GM12892 (cell line): ENCODE results near the gene ZNF365. TPM values are rescaled to one million over a fixed set of nuclear protein-coding genes. Genes with fewer than 3 reads are reported as not detected.

Experiments used
- DNase-seq: peaks from one replicate; pipeline ENCODE4 v3.0.0; 2011; ENCODE audit not compliant: insufficient read length
- FAIRE-seq: peaks from 2 replicates; lab custom pipeline; 2011; peaks lifted over from hg19 to GRCh38; lab: Jason Lieb, UNC
- POLR2A ChIP-seq: IDR thresholded peaks from 2 replicates; pipeline ENCODE4 v1.6.1; 2011; ENCODE audit warnings: low read depth, low read length, control low read depth
- POLR2AphosphoS5 ChIP-seq: IDR thresholded peaks from 2 replicates; pipeline ENCODE4 v1.6.1; 2011; ENCODE audit warnings: low read depth, low read length, control low read depth
- TAF1 ChIP-seq: IDR thresholded peaks from 2 replicates; pipeline ENCODE4 v1.6.1; 2011; ENCODE audit warnings: low read depth, mild to moderate bottlenecking, control low read depth, low read length, borderline replicate concordance
- polyA plus RNA-seq: library from polyadenylated mRNA; unstranded; fragments of >200 nt; gene quantifications from one replicate; pipeline ENCODE4 v1.2.1, GENCODE V29; 2012; ENCODE audit warnings: missing spikeins, inconsistent platforms; ENCODE audit not compliant: missing spikeins

Gene ZNF365, protein sequence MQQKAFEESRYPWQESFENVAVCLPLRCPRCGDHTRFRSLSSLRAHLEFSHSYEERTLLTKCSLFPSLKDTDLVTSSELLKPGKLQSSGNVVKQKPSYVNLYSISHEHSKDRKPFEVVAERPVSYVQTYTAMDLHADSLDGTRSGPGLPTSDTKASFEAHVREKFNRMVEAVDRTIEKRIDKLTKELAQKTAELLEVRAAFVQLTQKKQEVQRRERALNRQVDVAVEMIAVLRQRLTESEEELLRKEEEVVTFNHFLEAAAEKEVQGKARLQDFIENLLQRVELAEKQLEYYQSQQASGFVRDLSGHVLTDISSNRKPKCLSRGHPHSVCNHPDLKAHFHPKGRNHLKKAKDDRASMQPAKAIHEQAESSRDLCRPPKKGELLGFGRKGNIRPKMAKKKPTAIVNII
- polyA plus RNA-seq = not detected

DNA sequence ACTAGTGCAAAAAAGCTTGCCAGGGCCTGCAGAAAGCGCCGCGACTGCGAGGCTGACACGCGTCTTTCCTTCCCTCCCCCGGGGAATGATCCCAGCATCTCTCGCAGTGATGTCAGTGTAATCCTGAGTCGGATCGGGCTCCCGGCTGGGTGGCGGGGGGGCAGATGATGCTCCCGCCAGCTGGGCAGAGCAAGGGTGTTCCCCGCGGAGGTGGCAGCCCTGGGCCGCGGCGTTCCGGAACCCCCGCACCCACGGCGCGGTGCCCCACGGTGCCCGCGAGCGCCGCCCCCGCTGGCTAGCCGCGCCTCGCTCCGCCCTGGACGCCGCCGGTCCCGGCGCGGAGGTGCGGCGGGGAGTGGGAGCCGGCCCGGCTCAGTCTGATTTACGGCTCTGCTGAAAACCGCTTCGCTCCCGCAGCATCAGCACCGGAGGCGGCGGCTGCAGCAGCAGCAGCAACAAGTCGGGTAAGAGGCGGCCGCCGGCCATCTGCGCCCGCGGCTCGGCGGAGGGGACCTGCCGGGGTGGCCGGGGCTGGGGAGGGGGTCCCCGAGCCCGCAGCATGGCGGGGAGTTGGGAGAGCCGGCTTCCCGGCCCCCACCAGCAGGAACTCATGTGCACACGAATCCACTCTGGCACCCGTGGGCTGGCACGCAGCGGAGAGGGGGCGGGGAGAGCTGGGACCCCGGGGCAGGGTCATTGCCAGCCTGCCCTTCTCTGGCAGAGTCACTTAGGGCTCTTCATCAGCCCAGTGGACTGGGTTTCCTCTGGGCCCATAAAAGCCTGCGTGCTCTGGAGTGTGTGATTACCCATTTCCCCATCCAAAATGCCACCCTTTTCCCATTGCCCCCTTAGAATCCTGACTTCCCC, at the start of gene ZNF365:
Gene ZNF365 (plus strand): TSS at position 375 of the 867 bp plus-strand sequence. CDS start 1,825 bp downstream, outside the sequence.
- DNase-seq (peak; percentile 21), FAIRE-seq (no peak)
- TF ChIP-seq POLR2AphosphoS5 (no peak), TAF1 (no peak), POLR2A (no peak)

DNA sequence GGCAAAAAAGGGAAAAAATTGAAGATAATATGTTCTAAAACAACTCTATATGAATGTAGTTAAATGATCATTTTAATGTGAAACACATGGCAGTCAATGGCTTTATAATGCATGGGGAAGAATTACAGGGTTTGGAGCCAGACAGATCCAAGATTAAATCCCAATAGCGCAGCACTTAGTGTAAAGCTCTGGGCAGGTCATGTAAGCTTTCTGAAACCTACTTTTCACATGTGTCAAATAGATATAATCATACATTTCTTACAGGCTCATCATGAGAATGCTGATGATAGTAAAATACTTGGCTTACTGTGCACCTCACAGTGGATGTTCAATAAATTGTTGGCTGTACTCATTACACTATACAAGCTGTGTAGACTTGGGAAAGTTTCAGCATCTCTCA, 48.0 kb upstream of the ZNF365 start:
- DNase-seq = no peak
- FAIRE-seq = no peak
- TF ChIP-seq TAF1 (no peak), POLR2A (no peak), POLR2AphosphoS5 (no peak)

DNA sequence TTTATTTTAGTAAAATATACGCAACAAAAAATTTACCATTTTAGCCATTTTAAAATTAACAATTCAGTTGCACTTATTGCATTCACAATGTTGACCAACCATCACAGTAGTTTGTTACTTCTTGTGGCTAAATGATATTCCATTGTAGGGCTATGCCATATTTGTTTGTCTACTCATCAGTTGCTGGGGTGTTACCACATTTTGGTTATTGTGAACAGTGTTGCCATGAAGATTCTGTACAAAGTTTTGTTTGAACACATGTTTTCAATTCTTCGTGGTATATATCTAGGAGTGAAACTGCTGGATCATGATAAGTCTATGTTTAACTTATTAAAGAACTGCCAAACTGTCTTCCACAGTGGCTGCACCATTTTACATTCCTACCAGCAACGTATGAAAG, 46.3 kb upstream of the ZNF365 start:
- FAIRE-seq = no peak
- TF ChIP-seq TAF1 (no peak), POLR2AphosphoS5 (no peak), POLR2A (no peak)
- no peak for DNase-seq

DNA sequence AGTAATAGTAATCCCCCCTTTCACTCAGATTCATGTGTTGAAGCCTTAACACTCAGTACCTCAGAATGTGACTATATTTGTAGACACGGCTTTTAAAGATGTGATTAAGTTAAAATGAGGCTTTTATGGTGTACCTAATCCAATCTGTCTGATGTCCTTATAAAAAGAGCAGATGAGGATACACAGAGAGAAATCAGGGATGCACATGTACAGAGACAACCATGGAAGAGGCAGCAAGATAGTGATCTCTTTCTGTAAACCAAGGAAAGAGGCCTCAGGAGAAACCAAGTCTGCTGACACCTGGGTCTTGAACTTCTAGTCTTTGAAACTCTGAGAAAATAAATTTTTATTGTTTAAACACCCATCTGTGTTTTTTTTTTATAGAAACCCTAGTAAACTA, 44.0 kb upstream of the ZNF365 start:
- TF ChIP-seq POLR2AphosphoS5 = no peak
- no peak for TF ChIP-seq POLR2A
- no peak for TF ChIP-seq TAF1

DNA sequence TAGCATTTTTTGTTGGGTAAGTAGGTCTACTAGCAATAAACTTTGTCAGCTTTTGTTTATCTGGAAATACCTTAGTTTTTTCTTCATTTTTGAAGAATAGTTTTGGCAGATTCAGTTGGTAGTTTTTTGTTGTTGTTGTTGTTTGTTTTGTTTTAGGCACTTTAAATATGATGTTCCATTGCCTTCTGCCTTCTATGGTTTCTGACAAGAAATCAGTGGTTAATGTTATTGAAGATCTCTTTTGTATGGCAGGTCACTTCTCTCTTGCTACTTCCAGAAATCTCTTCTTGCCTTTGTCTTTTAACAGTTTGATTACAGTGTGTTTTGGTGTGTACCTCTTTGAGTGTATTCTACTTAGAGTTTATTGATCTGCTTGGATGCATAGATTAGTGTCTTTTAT, 41.8 kb upstream of the ZNF365 start:
- DNase-seq (no peak), FAIRE-seq (no peak)
- no peak for TF ChIP-seq POLR2AphosphoS5

More for the DNA sequence above, 44.0 kb upstream of the ZNF365 start:
- FAIRE-seq (no peak), DNase-seq (no peak)

DNA sequence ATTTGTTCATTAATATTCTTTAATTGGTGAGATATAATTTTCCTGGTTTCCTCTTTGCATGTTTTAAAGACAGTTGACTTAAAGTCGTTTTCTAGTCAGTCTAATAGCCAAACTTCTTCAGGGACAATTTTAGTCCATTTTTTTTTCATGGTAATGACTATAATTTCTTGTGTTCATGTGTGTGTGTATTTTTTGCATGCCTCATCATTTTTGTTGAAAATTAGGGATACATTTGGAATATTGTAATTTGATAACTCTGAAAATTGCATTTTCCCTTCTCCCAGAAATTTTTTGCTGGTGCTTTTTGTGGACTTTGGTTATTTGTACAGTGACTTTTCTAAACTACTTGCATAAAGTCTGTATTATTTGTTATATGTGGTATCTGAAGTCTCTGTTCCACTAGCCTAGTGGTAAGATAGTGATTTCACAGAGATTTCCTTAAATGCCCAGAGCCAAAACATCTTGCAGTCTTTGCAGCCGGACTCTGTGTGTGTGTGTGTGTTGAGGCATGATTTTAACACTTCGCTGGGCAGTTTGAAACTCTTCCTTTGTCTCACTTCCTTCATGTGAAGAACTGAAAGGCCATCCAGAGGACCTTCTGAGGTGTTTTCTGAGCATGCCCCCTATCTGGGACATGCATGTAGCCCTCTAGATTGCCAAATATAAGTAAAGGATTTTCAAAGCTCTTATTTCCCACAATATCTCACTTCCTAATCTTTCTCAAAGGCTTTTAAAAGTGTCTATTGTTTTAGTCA, 40.9 kb upstream of the ZNF365 start:
- no peak for FAIRE-seq
- no peak for TF ChIP-seq POLR2A
- no peak for TF ChIP-seq POLR2AphosphoS5
- TF ChIP-seq TAF1 = no peak
- no peak for DNase-seq

DNA sequence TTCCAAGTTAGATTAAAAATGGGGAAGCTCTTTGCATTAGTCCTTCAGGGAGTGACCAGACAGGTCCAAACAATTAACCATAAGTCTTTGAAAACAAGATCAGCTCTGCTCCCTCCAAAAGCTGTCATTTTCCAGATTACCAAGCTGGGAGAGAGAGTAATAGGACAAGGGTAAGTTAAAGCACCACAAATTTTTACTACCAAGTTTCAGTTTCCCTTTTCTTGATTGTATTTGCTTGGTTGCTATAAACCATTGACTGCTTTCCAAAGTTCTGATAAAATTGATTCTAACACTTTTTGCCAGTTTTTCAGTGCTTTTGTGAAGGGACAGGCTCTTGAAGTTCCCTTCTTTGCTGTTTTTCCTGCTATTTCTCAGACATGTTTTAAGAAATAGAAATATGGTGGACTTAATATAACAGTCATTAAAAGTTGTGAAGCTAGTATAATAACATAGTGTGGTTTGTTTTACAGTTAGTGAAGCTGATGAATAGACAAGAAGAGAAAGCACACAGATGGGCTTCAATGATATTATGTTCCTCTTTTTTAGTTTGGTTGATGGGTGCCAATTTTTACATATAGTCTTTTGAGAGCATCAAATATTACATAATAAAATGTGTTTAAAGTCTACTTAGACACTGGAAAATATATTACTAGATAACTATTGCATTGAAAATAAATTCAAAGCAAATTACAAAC, 40.0 kb upstream of the ZNF365 start:
- TF ChIP-seq TAF1 (no peak), POLR2A (no peak), POLR2AphosphoS5 (no peak)
- FAIRE-seq (no peak), DNase-seq (no peak)

DNA sequence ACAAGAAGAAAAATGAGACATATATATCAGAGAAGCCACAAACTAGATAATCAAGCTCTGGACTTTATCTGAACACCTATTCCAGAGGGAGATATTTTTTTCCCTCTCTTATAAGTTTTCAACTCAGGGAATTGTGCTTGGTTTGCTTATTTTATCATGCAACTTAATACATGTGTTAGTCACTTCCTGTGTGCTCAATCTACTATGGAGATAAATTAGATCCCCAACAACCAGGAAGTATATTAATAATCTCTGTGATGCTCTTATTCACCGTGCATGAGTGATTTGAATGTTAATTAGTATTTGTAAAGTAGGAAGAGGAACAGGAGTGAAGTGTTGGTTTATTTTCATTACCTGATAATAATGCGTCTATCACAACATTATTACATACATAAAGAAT, 38.8 kb upstream of the ZNF365 start:
- FAIRE-seq (no peak), DNase-seq (no peak)
- TF ChIP-seq TAF1 = no peak
- TF ChIP-seq POLR2AphosphoS5 = no peak
- TF ChIP-seq POLR2A = no peak

DNA sequence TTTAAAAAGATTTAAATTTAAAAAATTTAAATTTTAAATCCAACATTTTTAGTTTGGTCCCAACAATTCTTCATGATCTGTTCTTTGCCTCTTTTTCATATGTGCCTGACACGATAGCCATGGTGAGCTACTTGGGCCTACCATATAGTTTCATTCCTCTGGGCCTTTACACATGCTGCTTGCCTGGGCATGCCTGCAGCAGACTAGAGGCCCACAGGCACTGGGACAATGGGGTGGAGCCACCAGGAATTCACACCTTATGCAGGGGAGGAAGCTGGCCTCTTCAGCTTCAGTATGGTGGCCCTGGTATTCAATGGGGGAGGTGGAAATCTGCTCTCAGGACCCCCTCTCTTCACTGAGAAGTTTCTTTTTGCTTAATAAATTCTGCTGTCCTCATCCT, 37.8 kb upstream of the ZNF365 start:
- TF ChIP-seq POLR2A (no peak), TAF1 (no peak), POLR2AphosphoS5 (no peak)
- DNase-seq (no peak), FAIRE-seq (no peak)

DNA sequence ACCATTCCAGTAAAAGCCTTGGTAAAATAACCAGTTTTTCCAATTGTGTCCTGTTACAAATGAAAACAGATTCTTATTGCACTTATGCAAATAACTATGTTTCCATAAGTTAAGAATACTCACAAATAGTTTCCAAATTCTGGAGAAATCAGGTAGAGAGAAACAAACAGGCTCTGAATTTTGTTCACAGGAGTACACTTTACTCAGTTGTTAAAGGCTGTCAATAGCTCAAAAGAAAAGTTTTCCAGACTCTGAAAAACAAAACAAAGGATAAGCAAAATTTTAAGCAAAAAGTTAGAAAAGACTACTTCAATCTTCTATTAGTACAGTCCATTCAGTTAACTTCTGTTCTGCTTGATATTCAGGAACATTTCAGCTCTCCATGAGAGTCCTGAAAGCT, 32.8 kb upstream of the ZNF365 start:
- TF ChIP-seq POLR2A = no peak
- TF ChIP-seq TAF1 = no peak
- no peak for TF ChIP-seq POLR2AphosphoS5
- FAIRE-seq (no peak), DNase-seq (no peak)

DNA sequence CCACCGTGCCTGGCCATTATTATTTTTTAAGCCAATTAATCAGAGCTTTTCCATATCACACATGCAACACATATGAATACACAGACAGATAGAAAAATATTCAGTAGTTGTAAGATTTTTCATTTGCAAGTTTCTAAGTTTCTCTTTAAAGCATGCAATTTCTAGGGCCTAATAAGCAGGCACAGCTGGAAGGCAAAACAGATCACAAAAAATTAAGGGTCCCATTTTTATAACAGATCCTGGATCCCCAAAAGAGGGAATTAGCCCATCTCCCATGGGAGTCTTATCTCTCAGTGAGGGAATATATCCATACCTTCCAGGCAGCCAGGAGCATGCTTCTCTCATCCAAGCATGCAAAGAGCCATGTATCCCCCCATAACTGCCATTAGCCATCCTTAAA, 31.2 kb upstream of the ZNF365 start:
- TF ChIP-seq TAF1 (no peak), POLR2AphosphoS5 (no peak), POLR2A (no peak)
- DNase-seq (no peak), FAIRE-seq (no peak)
